Thyroid gland (tissue), 4 donors: Measurements from ENCODE around the gene TMEM151B. TPM values are rescaled to one million over a fixed set of nuclear protein-coding genes. Genes with fewer than 3 reads are reported as not detected.
"Not testable (repeated sequence)": the region's sequence is repeated elsewhere in the genome, so short reads cannot be mapped to it uniquely, and the experiment has no call there.

Experiments used
- DNase-seq, 2 donors: peaks; one replicate each; pipeline ENCODE4 v3.0.0-alpha.2; 2019
- H3K27ac ChIP-seq, 3 donors: fragments of 200-600 bp; sonication (generic); 1 replicate in 2 of 3; 2 replicates in 1 of 3; pipeline ENCODE4 v1.5.1; 2016 to 2019; ENCODE audit warnings: mild to moderate bottlenecking in 1 of 3, moderate library complexity in 1 of 3
- H3K27me3 ChIP-seq: fragments of 200-600 bp; sonication (generic); one replicate; pipeline ENCODE4 v1.5.1; 2019
- H3K36me3 ChIP-seq, 2 donors: fragments of 200-600 bp; sonication (generic); one replicate each; pipeline ENCODE4 v1.5.1; 2016 to 2019
- H3K4me1 ChIP-seq, 2 donors: fragments of 200-600 bp; sonication (generic); one replicate each; pipeline ENCODE4 v1.5.1; 2017 to 2019
- H3K4me3 ChIP-seq, 3 donors: fragments of 200-600 bp; sonication (generic); replicated peaks in 1 of 3; 1 replicate in 2 of 3; 2 replicates in 1 of 3; pipeline ENCODE4 v1.5.1; 2016; ENCODE audit warnings: mild to moderate bottlenecking in 1 of 3
- H3K9me3 ChIP-seq: fragments of 200-600 bp; sonication (generic); one replicate; pipeline ENCODE4 v1.5.1; 2017
- POLR2A ChIP-seq, 2 donors: fragments of 450-650 bp; IDR thresholded peaks; one replicate each; pipeline ENCODE4 v1.6.1; 2017; ENCODE audit warnings: antibody characterized with exemption in 2 of 2, mild to moderate bottlenecking in 2 of 2, moderate library complexity in 1 of 2
- WGBS, 2 donors: methylation state at CpG; one replicate each; pipeline ENCODE4 v1.1.5; 2017; 5-methylcytosine and 5-hydroxymethylcytosine counted together
- intact Hi-C: fragments of 100-400 bp; cut with DNase I; formaldehyde crosslinking; loops from one replicate; pipeline ENCODE4 v1.15.1; 2023
- total RNA-seq, 4 donors: library from RNA; depleted of rRNA; stranded (reverse); fragments of >200 nt; gene quantifications; one replicate each; pipeline ENCODE4 v1.2.3, GENCODE V29; 2016
- TF ChIP-seq, protein P1 (sequence below), 6 experiments: fragments of 200-600 bp in 3 of 6; fragments of 450-650 bp in 3 of 6; sonication (generic) in 3 of 6; IDR thresholded peaks; one replicate each; pipeline ENCODE4 v1.5.1; 2016 to 2019; ENCODE audit warnings: antibody characterized with exemption in 6 of 6, mild to moderate bottlenecking in 2 of 6, inconsistent platforms in 1 of 6, moderate library complexity in 1 of 6

TMEM151B gene
- total RNA-seq, 4 donors from 2014 or later, result not detected

DNA sequence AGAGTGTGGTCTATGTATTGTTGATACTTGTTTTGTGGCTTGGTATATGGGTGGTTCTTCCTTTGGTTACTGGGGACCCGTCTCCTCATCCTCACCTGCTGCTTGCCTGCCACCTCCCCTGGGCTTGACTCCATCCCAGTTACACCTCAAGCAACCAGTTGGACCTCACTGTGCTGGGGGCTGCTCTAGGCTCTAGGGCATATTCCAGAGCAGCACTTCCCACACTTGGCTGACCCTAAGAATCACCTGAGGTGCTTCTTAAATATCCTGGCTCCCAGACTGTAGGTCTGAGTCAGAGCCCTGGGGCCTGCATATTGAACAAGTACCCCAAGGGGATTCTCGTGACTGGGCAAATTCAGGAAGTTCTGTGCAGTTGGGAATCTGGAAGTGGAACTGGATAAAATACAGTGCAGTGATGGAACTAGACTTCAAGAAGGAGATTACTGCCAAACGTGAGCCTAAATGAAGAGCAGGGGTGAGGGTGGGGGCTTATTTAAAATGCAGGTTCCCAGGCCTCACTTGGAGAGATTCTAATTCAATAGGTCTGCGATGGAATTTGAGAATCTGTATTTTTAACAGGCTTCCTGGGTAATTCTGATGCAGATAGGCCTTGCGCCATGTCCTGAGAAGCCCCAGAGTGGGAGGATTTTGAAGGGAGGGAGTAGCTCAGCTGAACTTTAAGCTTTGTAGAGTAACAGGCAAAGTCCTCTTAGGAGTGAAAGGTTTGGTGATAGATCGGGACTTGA, 79.8 kb downstream of the TMEM151B start:
- no peak overlapping the region for H3K27ac ChIP-seq
- H3K36me3 ChIP-seq, result no peaks in the 10 kb centered on the region
- H3K27me3 ChIP-seq, result no peaks in the 10 kb centered on the region
- intact Hi-C loops, result no loop called here
- WGBS, 2 donors, result 72 to 74% methylated on average over 6 of the region's 6 CpGs
- no peaks in the 10 kb centered on the region for H3K4me1 ChIP-seq
- H3K4me3 ChIP-seq, result no peak overlapping the region
- no peak for TF ChIP-seq POLR2A (IDR thresholded peaks at IDR 0.05)
- TF ChIP-seq, protein P1, sequence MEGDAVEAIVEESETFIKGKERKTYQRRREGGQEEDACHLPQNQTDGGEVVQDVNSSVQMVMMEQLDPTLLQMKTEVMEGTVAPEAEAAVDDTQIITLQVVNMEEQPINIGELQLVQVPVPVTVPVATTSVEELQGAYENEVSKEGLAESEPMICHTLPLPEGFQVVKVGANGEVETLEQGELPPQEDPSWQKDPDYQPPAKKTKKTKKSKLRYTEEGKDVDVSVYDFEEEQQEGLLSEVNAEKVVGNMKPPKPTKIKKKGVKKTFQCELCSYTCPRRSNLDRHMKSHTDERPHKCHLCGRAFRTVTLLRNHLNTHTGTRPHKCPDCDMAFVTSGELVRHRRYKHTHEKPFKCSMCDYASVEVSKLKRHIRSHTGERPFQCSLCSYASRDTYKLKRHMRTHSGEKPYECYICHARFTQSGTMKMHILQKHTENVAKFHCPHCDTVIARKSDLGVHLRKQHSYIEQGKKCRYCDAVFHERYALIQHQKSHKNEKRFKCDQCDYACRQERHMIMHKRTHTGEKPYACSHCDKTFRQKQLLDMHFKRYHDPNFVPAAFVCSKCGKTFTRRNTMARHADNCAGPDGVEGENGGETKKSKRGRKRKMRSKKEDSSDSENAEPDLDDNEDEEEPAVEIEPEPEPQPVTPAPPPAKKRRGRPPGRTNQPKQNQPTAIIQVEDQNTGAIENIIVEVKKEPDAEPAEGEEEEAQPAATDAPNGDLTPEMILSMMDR (IDR thresholded peaks at IDR 0.05), result no peak
- no peak for DNase-seq
- no peaks in the 10 kb centered on the region for H3K9me3 ChIP-seq

DNA sequence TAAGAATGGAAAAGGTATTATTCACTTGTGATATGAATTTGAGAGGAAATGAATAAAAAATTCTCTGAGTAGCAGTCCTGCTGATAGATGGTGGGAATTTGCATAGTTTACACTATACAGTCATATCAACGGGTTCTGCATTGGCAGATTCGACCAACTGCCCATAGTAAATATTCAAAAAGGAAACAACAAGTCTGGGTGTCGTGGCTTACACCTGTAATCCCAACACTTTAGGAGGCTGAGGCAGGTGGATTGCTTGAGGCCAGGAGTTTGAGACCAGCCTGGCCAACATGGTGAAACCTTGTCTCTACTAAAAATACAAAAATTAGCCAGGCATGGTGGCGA, 80.4 kb downstream of the TMEM151B start:
- H3K4me1 ChIP-seq, H3K4me3 ChIP-seq, H3K27ac ChIP-seq, H3K36me3 ChIP-seq, H3K9me3 ChIP-seq, intact Hi-C loops, H3K27me3 ChIP-seq, DNase-seq: not testable (repeated sequence)
- WGBS, 2 donors, result 72 to 75% methylated on average over 4 of the region's 4 CpGs

DNA sequence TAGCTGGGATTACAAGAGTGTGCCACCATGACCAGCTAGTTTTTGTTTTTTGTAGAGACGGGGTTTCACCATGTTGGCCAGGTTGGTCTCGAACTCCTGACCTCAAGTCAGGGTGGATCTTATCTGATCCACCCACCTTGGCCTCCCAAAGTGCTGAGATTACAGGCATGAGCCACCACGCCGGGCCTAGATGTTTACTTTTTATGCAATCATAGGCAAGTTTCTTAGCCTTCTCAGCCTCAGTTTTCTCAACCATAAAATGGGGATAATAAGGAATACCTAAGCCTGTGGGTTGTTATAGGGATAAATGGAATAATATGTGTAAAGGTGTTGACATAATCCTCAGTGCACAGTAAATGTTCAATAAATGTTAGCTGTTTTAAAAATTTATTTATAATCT, 82.0 kb downstream of the TMEM151B start:
- TF ChIP-seq, protein P1 (IDR thresholded peaks at IDR 0.05), result no peak
- TF ChIP-seq POLR2A (IDR thresholded peaks at IDR 0.05), result no peak
- H3K4me1 ChIP-seq, result no peaks in the 10 kb centered on the region
- WGBS, 2 donors, result 86 to 93% methylated on average over 4 of the region's 4 CpGs

DNA sequence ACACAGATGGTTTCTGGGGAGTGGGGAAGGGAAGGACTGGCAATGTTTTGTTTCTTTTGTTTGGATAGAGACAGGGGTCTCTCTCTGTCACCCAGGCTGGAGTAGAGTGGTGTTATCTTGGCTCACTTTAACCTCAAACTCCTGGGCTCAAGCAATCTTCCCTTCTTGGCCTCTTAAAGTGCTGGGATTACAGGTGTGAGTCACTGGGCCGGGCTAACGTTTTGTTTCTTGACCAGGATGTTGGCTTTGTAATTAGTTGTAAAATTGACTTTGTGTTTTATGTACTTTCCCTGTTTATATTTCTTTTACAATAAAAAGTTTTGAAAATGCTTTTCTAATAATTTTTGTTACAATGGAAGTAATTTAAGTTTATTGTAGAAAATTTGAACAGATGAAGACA, 83.1 kb downstream of the TMEM151B start:
- Histone ChIP-seq H3K9me3 (no peaks in the 10 kb centered on the region), H3K4me3 (no peak overlapping the region), H3K4me1 (no peaks in the 10 kb centered on the region), H3K27me3 (no peaks in the 10 kb centered on the region), H3K36me3 (no peaks in the 10 kb centered on the region), H3K27ac (no peak overlapping the region)
- DNase-seq, result no peak
- TF ChIP-seq, protein P1 (IDR thresholded peaks at IDR 0.05), result no peak
- no peak for TF ChIP-seq POLR2A (IDR thresholded peaks at IDR 0.05)
- intact Hi-C loops, result no loop called here
- WGBS, 2 donors, result 59% methylated on average over 2 of the region's 2 CpGs

More for the DNA sequence above, 82.0 kb downstream of the TMEM151B start:
- H3K36me3 ChIP-seq, result no peaks in the 10 kb centered on the region
- H3K4me3 ChIP-seq, result no peak overlapping the region
- intact Hi-C loops, result no loop called here
- DNase-seq, result no peak
- no peak overlapping the region for H3K27ac ChIP-seq
- H3K9me3 ChIP-seq, result no peaks in the 10 kb centered on the region
- no peaks in the 10 kb centered on the region for H3K27me3 ChIP-seq

DNA sequence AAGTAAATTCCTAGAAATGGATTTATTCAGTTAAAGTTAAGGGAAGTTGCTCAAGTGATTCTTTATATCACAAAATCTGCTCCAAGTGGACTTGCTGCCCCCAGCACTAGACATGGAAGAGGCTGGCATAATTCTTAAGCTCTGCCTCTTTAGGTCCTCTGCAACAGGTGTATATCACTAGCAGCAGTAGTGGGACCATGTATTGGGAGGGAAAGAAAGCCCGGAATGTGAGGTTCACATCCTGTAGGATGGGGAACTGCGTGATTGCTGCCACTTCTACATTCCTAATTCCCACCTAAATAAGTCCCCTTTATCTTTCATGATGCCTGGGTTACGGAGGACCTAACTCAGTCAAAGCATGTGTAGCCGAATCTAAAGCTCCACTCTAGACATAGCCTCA, 85.4 kb downstream of the TMEM151B start:
- Histone ChIP-seq H3K27ac (no peak overlapping the region), H3K9me3 (no peaks in the 10 kb centered on the region), H3K4me1 (no peaks in the 10 kb centered on the region), H3K27me3 (no peaks in the 10 kb centered on the region), H3K4me3 (no peak overlapping the region), H3K36me3 (no peaks in the 10 kb centered on the region)
- intact Hi-C loops, result no loop called here
- no peak for DNase-seq
- no peak for TF ChIP-seq POLR2A (IDR thresholded peaks at IDR 0.05)
- TF ChIP-seq, protein P1 (IDR thresholded peaks at IDR 0.05), result no peak
- WGBS, 2 donors, result 76 to 83% methylated on average over 4 of the region's 4 CpGs
